HS-27A (cell line): ENCODE results near the gene RBCK1.
"Not testable (repeated sequence)": the region's sequence is repeated elsewhere in the genome, so short reads cannot be mapped to it uniquely, and the experiment has no call there.

ENCODE experiments used
- DNase-seq: peaks from one replicate; pipeline ENCODE4 v3.0.0-alpha.2; 2012; ENCODE audit warnings: low read depth, missing footprints

Gene RBCK1

GRCh38 chr20:472889-473292 lies 64.8 kb downstream of the RBCK1 start:
- DNase-seq = no peak

DNA sequence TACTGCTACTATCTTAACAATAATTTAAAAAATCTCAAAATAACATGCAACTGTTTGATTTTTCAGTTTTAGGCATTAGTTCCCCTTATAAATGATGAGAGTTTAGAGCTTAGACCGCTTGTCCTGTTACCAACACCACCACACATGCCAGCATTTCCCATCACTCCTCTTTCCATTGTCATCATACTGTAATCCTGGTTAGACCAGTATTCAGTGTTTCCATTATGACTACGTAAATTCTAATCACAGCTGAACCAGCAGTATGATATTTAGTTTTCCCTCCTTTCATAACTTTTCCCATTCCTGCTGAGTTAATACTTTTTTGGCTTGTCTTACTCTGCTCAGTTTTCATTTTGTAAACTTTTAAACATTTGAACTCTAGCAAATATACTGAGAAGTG lies 66.5 kb downstream of the RBCK1 start:
- no peak for DNase-seq

DNA sequence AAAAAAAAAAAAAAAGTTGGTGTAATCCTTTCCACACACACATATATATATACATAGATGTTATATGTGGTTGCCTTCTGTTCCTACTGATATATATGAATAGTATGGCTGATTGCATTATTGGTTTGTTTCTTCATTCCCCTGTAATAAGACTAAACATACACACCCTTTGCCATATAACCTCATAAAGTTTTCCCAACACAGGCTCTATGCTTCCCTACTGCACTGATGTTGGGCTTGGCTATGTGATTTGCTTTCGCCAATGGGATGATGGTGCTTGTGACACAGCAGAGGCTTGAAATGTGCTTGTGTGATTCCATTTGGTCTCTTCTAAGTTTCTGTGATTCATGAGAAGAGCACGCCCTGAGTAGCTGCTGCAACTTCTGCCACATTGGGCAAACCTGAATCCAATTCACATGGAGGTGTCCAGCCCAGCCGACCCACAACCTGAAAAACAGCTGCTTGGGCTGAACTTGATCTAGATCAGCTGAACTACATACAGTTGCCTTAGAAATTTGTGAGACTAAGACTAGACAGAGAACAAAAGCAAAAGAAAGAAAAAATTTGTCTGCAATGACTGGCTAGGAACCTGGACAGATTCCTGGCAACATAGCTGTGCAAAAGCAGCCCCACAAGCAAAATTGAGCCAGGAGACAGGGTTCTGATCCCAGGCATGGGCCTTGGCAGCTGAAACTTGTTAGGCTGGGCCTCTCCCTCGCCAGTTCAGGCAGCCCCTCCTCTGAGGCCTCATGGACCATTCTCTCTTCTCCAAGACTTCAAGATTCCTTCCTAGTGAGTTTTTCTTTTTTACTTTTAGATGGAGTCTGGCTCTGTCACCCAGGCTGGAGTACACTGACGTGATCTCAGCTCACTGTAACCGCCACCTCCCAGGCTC lies 67.6 kb downstream of the RBCK1 start:
- DNase-seq = no peak

- not testable (repeated sequence) for DNase-seq
Observed at GRCh38 chr20:476561-477249, 68.6 kb downstream of the RBCK1 start.

DNA sequence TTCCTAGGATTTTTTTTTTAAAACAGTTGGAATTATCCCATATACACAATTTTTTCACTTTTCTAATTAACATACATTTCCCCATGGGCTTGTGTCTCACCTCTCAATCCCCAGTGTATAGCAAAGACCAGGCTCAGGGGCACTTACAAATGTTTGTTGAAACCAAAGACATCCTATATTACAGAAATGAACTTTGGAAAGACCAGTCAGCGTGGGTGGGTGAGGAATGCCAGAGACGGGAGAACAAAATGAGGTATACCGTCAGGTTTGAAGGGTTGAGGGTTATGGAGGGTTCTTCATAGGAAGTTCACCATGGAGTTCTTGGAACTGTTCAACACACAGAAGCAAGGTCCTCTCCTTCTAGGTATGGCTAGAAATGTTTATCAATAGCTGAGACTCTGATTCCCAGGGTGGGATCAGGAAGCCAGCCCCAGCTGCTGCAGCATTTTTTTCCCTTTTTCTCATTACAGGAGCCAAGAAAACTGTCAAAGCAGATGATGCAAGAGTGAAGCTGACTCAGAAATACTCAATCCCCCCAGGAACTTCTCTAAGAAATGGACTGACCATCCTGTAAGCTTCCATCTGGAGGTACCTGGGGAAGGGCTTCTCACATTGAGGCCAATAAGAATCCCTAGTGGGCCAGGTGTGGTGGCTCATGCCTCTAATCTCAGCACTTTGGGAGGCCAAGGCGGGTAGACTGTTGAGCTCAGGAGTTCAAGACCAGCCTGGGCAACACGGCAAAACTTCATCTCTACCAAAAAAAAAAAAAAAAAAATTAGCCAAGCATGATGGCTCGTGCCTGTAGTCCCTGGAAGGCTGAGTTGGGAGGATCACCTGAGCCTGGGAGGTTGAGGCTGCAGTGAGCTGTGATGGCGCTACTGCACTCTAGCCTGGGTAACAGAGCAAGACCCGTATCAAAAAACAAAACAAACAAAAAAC lies 70.2 kb downstream of the RBCK1 start:
- no peak for DNase-seq

- peak; percentile 34 for DNase-seq
Observed at GRCh38 chr20:478949-479429, 70.9 kb downstream of the RBCK1 start.

- DNase-seq = no peak
Observed at GRCh38 chr20:479487-479886, 71.4 kb downstream of the RBCK1 start.

DNA sequence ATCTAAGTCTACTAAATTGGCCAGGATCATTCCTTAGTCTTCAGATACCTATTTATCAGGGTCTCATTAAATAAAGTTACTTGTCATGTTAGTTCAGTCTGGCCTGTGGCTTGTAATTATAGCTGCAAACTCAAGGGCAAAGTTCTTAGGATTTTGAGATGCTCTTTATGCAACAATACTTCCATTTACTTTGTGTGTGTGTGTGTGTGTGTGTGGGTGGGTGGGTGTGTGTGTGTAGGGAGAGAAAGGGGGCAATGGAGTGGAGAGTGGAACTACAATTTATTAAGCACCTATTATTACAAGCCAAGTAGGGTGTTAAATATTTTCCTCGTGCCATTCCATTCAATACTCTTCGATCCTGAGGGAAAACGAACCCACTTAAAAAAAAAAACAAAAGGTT lies 71.9 kb downstream of the RBCK1 start:
- DNase-seq = no peak

DNA sequence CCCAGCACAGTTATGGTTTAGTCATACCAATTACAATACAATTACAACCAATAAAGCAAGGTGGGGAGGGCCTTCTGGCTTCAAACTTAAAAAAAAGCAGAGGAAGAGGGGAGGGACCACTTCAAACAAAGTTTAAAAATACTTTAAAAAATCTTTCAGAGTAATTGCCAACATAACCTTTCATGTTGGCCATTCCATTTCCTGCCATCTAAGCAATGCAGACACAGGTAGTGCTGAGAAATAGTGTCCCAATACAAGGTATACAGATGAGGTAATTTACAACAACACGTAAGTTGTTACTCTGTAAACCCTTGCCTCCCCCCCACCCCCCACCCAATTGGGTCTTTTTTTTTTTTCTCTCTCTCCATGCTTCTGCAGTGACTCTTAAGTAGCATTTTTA lies 73.1 kb downstream of the RBCK1 start:
- no peak for DNase-seq
